SK-N-SH (cell line): ENCODE measurements around the gene PLD1.

ENCODE experiments used
- POLR2AphosphoS5 ChIP-seq: IDR thresholded peaks from 2 replicates; pipeline ENCODE4 v1.6.1; 2012; ENCODE audit warnings: low read depth, low read length
- TAF1 ChIP-seq: IDR thresholded peaks from 2 replicates; pipeline ENCODE4 v1.6.1; 2012; ENCODE audit warnings: low read depth, mild to moderate bottlenecking, low read length, moderate library complexity, borderline replicate concordance
- TF ChIP-seq, protein P1 (sequence below): fragments of 200-600 bp; sonication (generic); IDR thresholded peaks from 2 replicates; pipeline ENCODE4 v1.6.1; 2017; ENCODE audit warnings: antibody characterized with exemption, mild to moderate bottlenecking, moderate library complexity

DNA sequence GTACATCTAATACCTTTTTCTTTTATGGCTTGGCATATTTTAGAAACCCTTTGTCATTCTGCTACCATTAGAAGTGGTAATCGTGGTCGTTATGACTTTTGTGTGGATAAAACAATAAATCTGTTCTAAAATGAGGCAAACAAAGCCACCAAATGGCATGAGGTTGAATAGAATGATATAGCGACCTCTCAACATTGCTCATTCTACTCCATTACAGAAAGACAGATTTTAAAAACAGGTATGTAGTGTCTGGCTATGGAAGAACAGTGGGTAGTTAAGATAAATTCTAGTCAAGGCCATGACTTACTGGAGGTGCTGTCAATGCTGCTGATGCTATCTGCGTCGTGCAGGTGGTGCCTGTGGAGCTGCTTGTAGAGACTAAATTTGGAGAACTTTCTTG, 123.2 kb downstream of the PLD1 start:
- TF ChIP-seq, protein P1, sequence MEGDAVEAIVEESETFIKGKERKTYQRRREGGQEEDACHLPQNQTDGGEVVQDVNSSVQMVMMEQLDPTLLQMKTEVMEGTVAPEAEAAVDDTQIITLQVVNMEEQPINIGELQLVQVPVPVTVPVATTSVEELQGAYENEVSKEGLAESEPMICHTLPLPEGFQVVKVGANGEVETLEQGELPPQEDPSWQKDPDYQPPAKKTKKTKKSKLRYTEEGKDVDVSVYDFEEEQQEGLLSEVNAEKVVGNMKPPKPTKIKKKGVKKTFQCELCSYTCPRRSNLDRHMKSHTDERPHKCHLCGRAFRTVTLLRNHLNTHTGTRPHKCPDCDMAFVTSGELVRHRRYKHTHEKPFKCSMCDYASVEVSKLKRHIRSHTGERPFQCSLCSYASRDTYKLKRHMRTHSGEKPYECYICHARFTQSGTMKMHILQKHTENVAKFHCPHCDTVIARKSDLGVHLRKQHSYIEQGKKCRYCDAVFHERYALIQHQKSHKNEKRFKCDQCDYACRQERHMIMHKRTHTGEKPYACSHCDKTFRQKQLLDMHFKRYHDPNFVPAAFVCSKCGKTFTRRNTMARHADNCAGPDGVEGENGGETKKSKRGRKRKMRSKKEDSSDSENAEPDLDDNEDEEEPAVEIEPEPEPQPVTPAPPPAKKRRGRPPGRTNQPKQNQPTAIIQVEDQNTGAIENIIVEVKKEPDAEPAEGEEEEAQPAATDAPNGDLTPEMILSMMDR: no peak
- TF ChIP-seq POLR2AphosphoS5 (no peak), TAF1 (no peak)
